Measurements from ENCODE around the gene DNAJA1. TPM values are rescaled to one million over a fixed set of nuclear protein-coding genes. Genes with fewer than 3 reads are reported as not detected.

Gene DNAJA1
- total RNA-seq, 2 experiments from 2014 or later: 109 to 110 TPM

GRCh38 chr9:33065157-33066076 is 40.3 kb downstream of the DNAJA1 start:
- peak overlapping the region; percentile 63 for H3K27ac ChIP-seq (ENCODE audit: low read depth, low read length, poor library complexity, severe bottlenecking)
- TF ChIP-seq CTCF (conservative IDR thresholded peaks at IDR 0.05; ENCODE audit: low read length) (no peak), EZH2phosphoT487 (IDR thresholded peaks at IDR 0.05; ENCODE audit: borderline replicate concordance, low read depth, low read length) (no peak)
- intact Hi-C loops (cut with micrococcal nuclease; ENCODE audit: unreplicated experiment): no loop called here
- H3K9me3 ChIP-seq (ENCODE audit: low read length): no peaks in the 10 kb centered on the region
- no TSS peak for BruUV-seq (replicated peaks)
- CTCF ChIA-PET (ENCODE audit: unreplicated experiment): no interaction called here
- H3K4me2 ChIP-seq (ENCODE audit: low read length): peak overlapping the region; percentile 64
- no peaks in the 10 kb centered on the region for H3K9me2 ChIP-seq (ENCODE audit: insufficient read depth, low read length)
- DNase-seq (ENCODE audit: low spot score): peak; percentile 35
- POLR2A ChIA-PET: interaction anchor here (0.7 to 0.9 kb wide), 2 partner anchors 18 to 26 kb away, joined by 3 read pairs; no protein-coding TSS in a partner anchor
- H3K36me3 ChIP-seq (ENCODE audit: insufficient read depth, low read length): peaks cover 84% of the 10 kb centered on the region
- H3K79me2 ChIP-seq (ENCODE audit: insufficient read depth, low read depth, low read length): peaks cover 6% of the 10 kb centered on the region; the same call in 1 of the 2 replicates
- no peak overlapping the region for H2AFZ ChIP-seq (ENCODE audit: low read length)
- no peak overlapping the region for H3K4me3 ChIP-seq (ENCODE audit: low read depth, low read length, poor library complexity, severe bottlenecking)
- no peaks in the 10 kb centered on the region for H4K20me1 ChIP-seq (ENCODE audit: insufficient read depth, low read length)
- H3K4me1 ChIP-seq (ENCODE audit: insufficient read depth, low read length, poor library complexity, severe bottlenecking): peaks cover 16% of the 10 kb centered on the region

GRCh38 chr9:33068991-33069390 is 43.9 kb downstream of the DNAJA1 start:
- Histone ChIP-seq H3K79me2 (ENCODE audit: insufficient read depth, low read depth, low read length) (peaks cover 18% of the 10 kb centered on the region; the same call in 1 of the 2 replicates), H3K9me2 (ENCODE audit: insufficient read depth, low read length) (no peaks in the 10 kb centered on the region), H3K4me3 (ENCODE audit: low read depth, low read length, poor library complexity, severe bottlenecking) (no peak overlapping the region), H2AFZ (ENCODE audit: low read length) (no peak overlapping the region), H3K4me2 (ENCODE audit: low read length) (no peak overlapping the region), H3K27ac (ENCODE audit: low read depth, low read length, poor library complexity, severe bottlenecking) (no peak overlapping the region), H3K9me3 (ENCODE audit: low read length) (no peaks in the 10 kb centered on the region), H3K4me1 (ENCODE audit: insufficient read depth, low read length, poor library complexity, severe bottlenecking) (peaks cover 16% of the 10 kb centered on the region), H4K20me1 (ENCODE audit: insufficient read depth, low read length) (peaks cover 6% of the 10 kb centered on the region; the same call in 1 of the 2 replicates), H3K36me3 (ENCODE audit: insufficient read depth, low read length) (peaks cover 85% of the 10 kb centered on the region)
- no TSS peak for BruUV-seq (replicated peaks)
- no peak for TF ChIP-seq EZH2phosphoT487 (IDR thresholded peaks at IDR 0.05; ENCODE audit: borderline replicate concordance, low read depth, low read length)
- TF ChIP-seq CTCF (conservative IDR thresholded peaks at IDR 0.05; ENCODE audit: low read length): no peak
- ChIA-PET POLR2A (no interaction called here), CTCF (ENCODE audit: unreplicated experiment) (no interaction called here)
- intact Hi-C loops (cut with micrococcal nuclease; ENCODE audit: unreplicated experiment): no loop called here
- DNase-seq (ENCODE audit: low spot score): no peak
